Loucy (cell line): Measurements from ENCODE around the gene TMEFF1.

Experiments
- H2AFZ ChIP-seq: fragments of 200-600 bp; sonication (generic); 2 replicates; pipeline ENCODE4 v1.6.0; 2016; ENCODE audit warnings: antibody characterized with exemption, mild to moderate bottlenecking, low read length, moderate library complexity
- H3F3A ChIP-seq: fragments of 200-600 bp; 2 replicates; pipeline ENCODE4 v1.6.0; 2016; ENCODE audit warnings: antibody characterized with exemption, low read depth, mild to moderate bottlenecking
- H3K27me3 ChIP-seq: fragments of 200-600 bp; sonication (generic); 2 replicates; pipeline ENCODE4 v1.6.1; 2014; ENCODE audit warnings: low read length, mild to moderate bottlenecking; ENCODE audit not compliant: insufficient read depth, poor library complexity, severe bottlenecking
- H3K36me3 ChIP-seq: fragments of 200-600 bp; sonication (generic); 2 replicates; pipeline ENCODE4 v1.6.1; 2016; ENCODE audit warnings: low read length; ENCODE audit not compliant: insufficient read depth
- H3K4me1 ChIP-seq: fragments of 200-600 bp; sonication (generic); 2 replicates; pipeline ENCODE4 v1.5.1; 2014; ENCODE audit warnings: low read length, mild to moderate bottlenecking; ENCODE audit not compliant: insufficient read depth, poor library complexity, severe bottlenecking
- H3K4me2 ChIP-seq: fragments of 200-600 bp; sonication (generic); 2 replicates; pipeline ENCODE4 v1.6.0; 2014; ENCODE audit warnings: antibody characterized with exemption, low read length, low read depth, mild to moderate bottlenecking; ENCODE audit not compliant: poor library complexity, severe bottlenecking
- H3K4me3 ChIP-seq: fragments of 200-600 bp; sonication (generic); 2 replicates; pipeline ENCODE4 v1.5.1; 2014; ENCODE audit warnings: low read length, mild to moderate bottlenecking, mixed read lengths; ENCODE audit not compliant: poor library complexity, severe bottlenecking
- H3K79me2 ChIP-seq: fragments of 200-600 bp; sonication (generic); 2 replicates; pipeline ENCODE4 v1.6.1; 2014; ENCODE audit warnings: low read length; ENCODE audit not compliant: insufficient read depth
- H3K9ac ChIP-seq: fragments of 200-600 bp; sonication (generic); 2 replicates; pipeline ENCODE4 v1.6.0; 2014; ENCODE audit warnings: mild to moderate bottlenecking, low read depth, low read length, moderate library complexity; ENCODE audit not compliant: poor library complexity, severe bottlenecking
- H3K9me2 ChIP-seq: fragments of 200-600 bp; sonication (generic); replicated peaks from 2 replicates; pipeline ENCODE4 v1.6.1; 2016; ENCODE audit warnings: low read depth, low read length, mixed read lengths
- H3K9me3 ChIP-seq: fragments of 200-600 bp; sonication (generic); 2 replicates; pipeline ENCODE4 v1.6.1; 2014; ENCODE audit warnings: mild to moderate bottlenecking, antibody characterized with exemption, low read length, low read depth; ENCODE audit not compliant: insufficient read depth
- H4K20me1 ChIP-seq: fragments of 200-600 bp; sonication (generic); 2 replicates; pipeline ENCODE4 v1.6.0; 2014; ENCODE audit warnings: antibody characterized with exemption, low read length, mild to moderate bottlenecking; ENCODE audit not compliant: insufficient read depth, poor library complexity, severe bottlenecking
- CTCF ChIP-seq: fragments of 200-600 bp; sonication (generic); conservative IDR thresholded peaks from 2 replicates; pipeline ENCODE4 v1.5.1; 2014; ENCODE audit warnings: mild to moderate bottlenecking, antibody characterized with exemption, low read length
- EZH2phosphoT487 ChIP-seq: fragments of 200-600 bp; IDR thresholded peaks from 2 replicates; pipeline ENCODE4 v1.6.1; 2018; ENCODE audit warnings: antibody characterized with exemption, mild to moderate bottlenecking, moderate library complexity, borderline replicate concordance

TMEFF1 gene

GRCh38 chr9:100472788-100473275 is at the start of gene TMEFF1:
TMEFF1 (plus strand) TSS chr9:100473149; CDS start chr9:100473545, 396 bp downstream.
- H3K27me3 ChIP-seq = no peaks in the 10 kb centered on the region
- H3K9ac ChIP-seq = peak within 1 kb of the TSS; percentile 77
- H3K36me3 ChIP-seq = no peaks in the 10 kb centered on the region
- peaks cover 14% of the 10 kb centered on the region; the same call in 1 of the 2 replicates for H3K79me2 ChIP-seq
- peak within 1 kb of the TSS; percentile 81 for H3K4me2 ChIP-seq
- no peaks in the 10 kb centered on the region for H4K20me1 ChIP-seq
- no peaks in the 10 kb centered on the region; the same call in 1 of the 2 replicates for H3F3A ChIP-seq
- H3K9me2 ChIP-seq = no peaks in the 10 kb centered on the region
- no peaks in the 10 kb centered on the region for H3K9me3 ChIP-seq
- peak within 1 kb of the TSS; percentile 91 for H3K4me3 ChIP-seq
- TF ChIP-seq CTCF (peak; percentile 23; the same call in 1 of the 2 replicates), EZH2phosphoT487 (no peak)
- H3K4me1 ChIP-seq = peaks cover 23% of the 10 kb centered on the region
- H2AFZ ChIP-seq = peak within 1 kb of the TSS; percentile 99

GRCh38 chr9:100425758-100426157 is 47.2 kb upstream of the TMEFF1 start:
- Histone ChIP-seq H3K9me3 (no peaks in the 10 kb centered on the region), H3K27me3 (no peaks in the 10 kb centered on the region), H3K4me3 (no peak overlapping the region), H3F3A (no peaks in the 10 kb centered on the region), H2AFZ (peak overlapping the region; percentile 99; the same call in 1 of the 2 replicates), H3K9me2 (no peaks in the 10 kb centered on the region), H4K20me1 (peaks cover 13% of the 10 kb centered on the region), H3K79me2 (peaks cover 34% of the 10 kb centered on the region), H3K4me1 (peaks cover 37% of the 10 kb centered on the region), H3K9ac (peak overlapping the region; percentile 85), H3K4me2 (peak overlapping the region; percentile 87), H3K36me3 (no peaks in the 10 kb centered on the region)
- TF ChIP-seq EZH2phosphoT487 (no peak), CTCF (no peak)

- Histone ChIP-seq H3K27me3 (no peaks in the 10 kb centered on the region), H3K4me2 (peak overlapping the region; percentile 87), H3K79me2 (peaks cover 35% of the 10 kb centered on the region), H2AFZ (peak overlapping the region; percentile 99), H4K20me1 (peaks cover 13% of the 10 kb centered on the region), H3K4me1 (peaks cover 37% of the 10 kb centered on the region), H3K9me2 (no peaks in the 10 kb centered on the region), H3K9ac (peak overlapping the region; percentile 85), H3K4me3 (peak overlapping the region; percentile 87), H3F3A (no peaks in the 10 kb centered on the region), H3K9me3 (no peaks in the 10 kb centered on the region), H3K36me3 (no peaks in the 10 kb centered on the region)
- no peak for TF ChIP-seq CTCF
- no peak for TF ChIP-seq EZH2phosphoT487
These were observed 46.8 kb upstream of the TMEFF1 start for GRCh38 chr9:100426189-100426529.
